ENCODE results near the gene SNX4.

The SNX4 gene

DNA sequence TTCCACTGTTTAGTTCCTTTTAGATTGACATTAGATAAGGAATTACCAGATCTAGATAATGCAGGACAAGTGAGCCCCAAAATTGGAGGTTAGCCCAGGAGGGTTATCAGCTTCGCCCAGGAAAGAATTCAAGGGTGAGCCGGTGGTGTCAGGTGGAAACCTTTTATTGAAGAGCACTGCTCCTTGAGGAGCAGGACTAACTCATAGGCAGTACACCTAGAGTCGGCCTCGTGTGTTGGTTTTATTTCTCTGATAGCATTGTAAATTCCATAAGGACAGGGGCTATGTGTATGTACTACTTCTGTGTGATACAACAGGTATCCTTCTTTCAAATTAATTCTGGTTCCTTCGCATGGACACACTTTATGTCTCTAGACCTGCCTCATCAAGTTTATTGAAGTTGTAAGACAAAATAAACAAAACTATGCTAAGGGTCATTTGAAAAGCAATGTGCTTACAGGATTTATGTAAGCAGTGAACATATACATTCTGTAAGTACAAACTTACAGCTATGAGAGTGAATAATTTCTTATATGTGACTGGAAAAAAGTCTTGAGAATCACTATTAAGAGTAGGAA lies 57.2 kb downstream of the SNX4 start:
- no peak overlapping the region for H3K9ac ChIP-seq (ENCODE audit: low read depth, low read length)
- H3K4me3 ChIP-seq (ENCODE audit: low read depth, low read length) = no peak overlapping the region
- H3K27ac ChIP-seq (ENCODE audit: low read depth, low read length) = no peak overlapping the region
- H3K4me1 ChIP-seq (ENCODE audit: control insufficient read depth, insufficient read depth, low read length) = no peaks in the 10 kb centered on the region
- H3K9me3 ChIP-seq (ENCODE audit: control insufficient read depth, insufficient read depth, low read length) = no peaks in the 10 kb centered on the region
- H3K36me3 ChIP-seq (ENCODE audit: control insufficient read depth, insufficient read depth, low read length) = peaks cover 20% of the 10 kb centered on the region
- H3K27me3 ChIP-seq (ENCODE audit: control insufficient read depth, insufficient read depth, low read length) = no peaks in the 10 kb centered on the region

DNA sequence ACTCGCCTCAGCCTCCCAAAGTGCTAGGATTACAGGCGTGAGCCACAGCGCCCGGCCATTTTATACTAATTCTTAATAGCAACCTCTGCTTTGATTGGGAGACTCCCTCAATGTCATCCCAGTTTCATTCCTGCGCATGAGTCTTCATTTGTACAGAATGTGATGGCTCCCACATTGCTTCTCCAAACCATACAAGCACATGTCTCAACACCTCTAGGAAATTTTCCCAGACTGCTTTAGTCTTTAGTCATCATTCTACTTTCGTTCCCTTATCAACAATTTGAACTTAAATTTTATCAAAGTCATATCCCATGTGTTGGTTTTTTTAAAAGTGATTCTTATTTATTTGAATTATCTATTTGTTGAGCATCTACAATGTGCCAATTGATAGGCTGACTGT lies 58.1 kb downstream of the SNX4 start:
- peaks cover 22% of the 10 kb centered on the region for H3K36me3 ChIP-seq (ENCODE audit: control insufficient read depth, insufficient read depth, low read length)
- H3K9ac ChIP-seq (ENCODE audit: low read depth, low read length) = no peak overlapping the region
- no peak overlapping the region for H3K4me3 ChIP-seq (ENCODE audit: low read depth, low read length)
- H3K4me1 ChIP-seq (ENCODE audit: control insufficient read depth, insufficient read depth, low read length) = no peaks in the 10 kb centered on the region
- no peaks in the 10 kb centered on the region for H3K9me3 ChIP-seq (ENCODE audit: control insufficient read depth, insufficient read depth, low read length)
- no peaks in the 10 kb centered on the region for H3K27me3 ChIP-seq (ENCODE audit: control insufficient read depth, insufficient read depth, low read length)
- H3K27ac ChIP-seq (ENCODE audit: low read depth, low read length) = no peak overlapping the region

DNA sequence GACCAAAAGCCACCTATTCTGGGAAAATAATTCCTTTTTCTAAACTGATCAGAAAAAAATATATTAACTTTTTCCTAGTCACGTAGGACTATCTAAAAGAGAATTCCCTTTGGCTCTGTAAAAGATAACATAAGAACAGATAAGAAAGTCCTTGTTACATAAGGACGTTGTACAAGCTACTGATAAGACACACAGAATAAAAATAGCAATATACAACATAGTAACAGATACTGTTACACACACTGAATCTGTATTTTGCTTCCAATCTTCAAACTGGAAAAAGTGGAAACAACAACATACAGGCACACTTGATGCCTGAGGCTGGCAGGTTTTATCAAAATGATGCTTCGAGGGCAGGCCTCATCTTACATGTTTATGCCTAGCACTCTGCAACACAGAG lies 59.8 kb downstream of the SNX4 start:
- no peak overlapping the region for H3K9ac ChIP-seq (ENCODE audit: low read depth, low read length)
- no peaks in the 10 kb centered on the region for H3K4me1 ChIP-seq (ENCODE audit: control insufficient read depth, insufficient read depth, low read length)
- no peaks in the 10 kb centered on the region for H3K9me3 ChIP-seq (ENCODE audit: control insufficient read depth, insufficient read depth, low read length)
- no peak overlapping the region for H3K4me3 ChIP-seq (ENCODE audit: low read depth, low read length)
- no peak overlapping the region for H3K27ac ChIP-seq (ENCODE audit: low read depth, low read length)
- H3K36me3 ChIP-seq (ENCODE audit: control insufficient read depth, insufficient read depth, low read length) = peaks cover 36% of the 10 kb centered on the region
- no peaks in the 10 kb centered on the region for H3K27me3 ChIP-seq (ENCODE audit: control insufficient read depth, insufficient read depth, low read length)

DNA sequence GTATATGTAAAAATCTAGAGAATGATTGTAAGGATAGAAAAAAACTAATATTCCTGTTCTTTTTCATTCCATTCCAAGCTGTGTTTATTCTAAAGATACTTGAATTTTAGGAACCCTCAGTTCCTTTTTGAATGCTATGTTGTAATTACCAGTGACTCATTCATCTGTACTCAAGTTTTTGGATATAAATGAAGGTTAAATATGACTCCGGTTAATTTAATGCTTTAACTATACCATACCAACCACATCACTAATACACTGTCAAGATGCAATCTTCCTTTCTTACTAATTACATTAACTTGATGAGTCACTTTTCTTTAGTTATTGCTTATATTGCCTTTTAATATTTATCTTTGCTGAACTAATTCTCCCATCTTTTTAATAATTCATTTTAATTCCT lies 76.1 kb downstream of the SNX4 start:
- Histone ChIP-seq H3K27me3 (ENCODE audit: control insufficient read depth, insufficient read depth, low read length) (no peaks in the 10 kb centered on the region), H3K4me3 (ENCODE audit: low read depth, low read length) (no peak overlapping the region), H3K9ac (ENCODE audit: low read depth, low read length) (no peak overlapping the region), H3K9me3 (ENCODE audit: control insufficient read depth, insufficient read depth, low read length) (no peaks in the 10 kb centered on the region), H3K4me1 (ENCODE audit: control insufficient read depth, insufficient read depth, low read length) (no peaks in the 10 kb centered on the region), H3K36me3 (ENCODE audit: control insufficient read depth, insufficient read depth, low read length) (peaks cover 25% of the 10 kb centered on the region), H3K27ac (ENCODE audit: low read depth, low read length) (no peak overlapping the region)

DNA sequence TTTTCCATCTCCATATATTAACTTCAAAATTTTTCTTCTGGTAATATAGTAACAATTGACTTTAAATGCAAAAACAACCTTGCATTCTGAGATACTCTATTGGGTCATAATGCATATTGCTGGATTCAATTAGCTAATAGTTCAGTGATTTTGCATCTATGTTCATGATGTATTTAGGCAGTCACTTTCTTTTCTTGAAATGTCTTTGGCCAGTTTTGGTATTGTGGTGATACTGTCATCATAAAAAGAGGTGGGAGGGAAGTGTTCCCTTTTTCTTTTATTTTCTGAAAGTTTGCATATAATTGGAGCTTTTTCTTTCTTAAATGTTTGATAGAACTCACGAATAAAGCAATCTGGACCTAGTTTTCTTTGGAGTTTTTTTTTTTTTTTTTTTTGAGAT lies 77.5 kb downstream of the SNX4 start:
- 0 out of 2 replicates have a peak, but pooled peaks cover 1% of the 10 kb centered on the region for H3K4me1 ChIP-seq (ENCODE audit: control insufficient read depth, insufficient read depth, low read length)
- no peaks in the 10 kb centered on the region for H3K27me3 ChIP-seq (ENCODE audit: control insufficient read depth, insufficient read depth, low read length)
- H3K27ac ChIP-seq (ENCODE audit: low read depth, low read length) = no peak overlapping the region
- H3K4me3 ChIP-seq (ENCODE audit: low read depth, low read length) = no peak overlapping the region
- H3K9me3 ChIP-seq (ENCODE audit: control insufficient read depth, insufficient read depth, low read length) = no peaks in the 10 kb centered on the region
- peaks cover 15% of the 10 kb centered on the region for H3K36me3 ChIP-seq (ENCODE audit: control insufficient read depth, insufficient read depth, low read length)
- no peak overlapping the region for H3K9ac ChIP-seq (ENCODE audit: low read depth, low read length)

DNA sequence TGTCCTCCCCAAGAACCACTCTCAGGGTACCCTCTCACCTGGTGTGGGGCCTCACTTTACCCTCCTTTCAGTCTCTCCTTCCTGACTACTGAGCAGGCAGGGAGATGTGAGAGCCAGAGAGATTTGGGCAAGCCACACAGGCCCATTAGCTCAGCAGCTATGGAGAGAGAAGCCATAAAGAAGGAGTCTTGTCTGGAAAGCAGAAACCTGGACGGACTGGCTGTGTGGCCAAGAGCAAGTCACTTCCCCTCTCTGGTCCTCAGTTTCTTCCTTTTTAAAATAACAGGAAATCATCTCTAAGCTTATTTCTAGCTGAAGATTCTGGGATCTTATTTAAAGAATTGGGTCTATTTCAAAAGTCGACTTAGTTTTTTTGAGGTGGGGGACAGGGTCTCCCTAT lies 79.0 kb downstream of the SNX4 start:
- Histone ChIP-seq H3K27me3 (ENCODE audit: control insufficient read depth, insufficient read depth, low read length) (no peaks in the 10 kb centered on the region), H3K4me3 (ENCODE audit: low read depth, low read length) (no peak overlapping the region), H3K4me1 (ENCODE audit: control insufficient read depth, insufficient read depth, low read length) (peaks cover 7% of the 10 kb centered on the region; the same call in 1 of the 2 replicates), H3K27ac (ENCODE audit: low read depth, low read length) (no peak overlapping the region), H3K9me3 (ENCODE audit: control insufficient read depth, insufficient read depth, low read length) (no peaks in the 10 kb centered on the region), H3K9ac (ENCODE audit: low read depth, low read length) (no peak overlapping the region), H3K36me3 (ENCODE audit: control insufficient read depth, insufficient read depth, low read length) (no peaks in the 10 kb centered on the region)

DNA sequence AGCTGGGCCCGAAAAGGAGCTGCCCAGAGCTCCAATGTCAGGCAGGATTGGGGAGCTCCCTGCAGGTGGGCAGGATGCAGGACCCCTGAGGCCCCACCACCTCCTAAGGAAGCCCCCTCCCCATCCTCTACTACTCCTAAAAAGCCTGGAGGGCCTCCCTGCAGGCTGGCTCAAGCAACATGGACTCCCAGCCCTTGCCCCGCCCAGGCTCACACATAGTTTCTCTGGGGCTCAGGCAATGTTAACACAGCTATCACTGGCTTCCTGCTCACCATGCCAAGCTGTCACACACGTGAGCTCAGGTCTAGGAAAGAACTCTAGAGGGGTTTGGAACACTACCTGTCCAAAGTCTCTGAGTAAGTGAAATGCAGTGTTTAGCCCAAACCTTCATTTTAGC lies 79.4 kb downstream of the SNX4 start:
- Histone ChIP-seq H3K4me3 (ENCODE audit: low read depth, low read length) (no peak overlapping the region), H3K36me3 (ENCODE audit: control insufficient read depth, insufficient read depth, low read length) (no peaks in the 10 kb centered on the region), H3K9me3 (ENCODE audit: control insufficient read depth, insufficient read depth, low read length) (no peaks in the 10 kb centered on the region), H3K4me1 (ENCODE audit: control insufficient read depth, insufficient read depth, low read length) (peaks cover 7% of the 10 kb centered on the region; the same call in 1 of the 2 replicates), H3K27ac (ENCODE audit: low read depth, low read length) (no peak overlapping the region), H3K27me3 (ENCODE audit: control insufficient read depth, insufficient read depth, low read length) (no peaks in the 10 kb centered on the region), H3K9ac (ENCODE audit: low read depth, low read length) (no peak overlapping the region)

DNA sequence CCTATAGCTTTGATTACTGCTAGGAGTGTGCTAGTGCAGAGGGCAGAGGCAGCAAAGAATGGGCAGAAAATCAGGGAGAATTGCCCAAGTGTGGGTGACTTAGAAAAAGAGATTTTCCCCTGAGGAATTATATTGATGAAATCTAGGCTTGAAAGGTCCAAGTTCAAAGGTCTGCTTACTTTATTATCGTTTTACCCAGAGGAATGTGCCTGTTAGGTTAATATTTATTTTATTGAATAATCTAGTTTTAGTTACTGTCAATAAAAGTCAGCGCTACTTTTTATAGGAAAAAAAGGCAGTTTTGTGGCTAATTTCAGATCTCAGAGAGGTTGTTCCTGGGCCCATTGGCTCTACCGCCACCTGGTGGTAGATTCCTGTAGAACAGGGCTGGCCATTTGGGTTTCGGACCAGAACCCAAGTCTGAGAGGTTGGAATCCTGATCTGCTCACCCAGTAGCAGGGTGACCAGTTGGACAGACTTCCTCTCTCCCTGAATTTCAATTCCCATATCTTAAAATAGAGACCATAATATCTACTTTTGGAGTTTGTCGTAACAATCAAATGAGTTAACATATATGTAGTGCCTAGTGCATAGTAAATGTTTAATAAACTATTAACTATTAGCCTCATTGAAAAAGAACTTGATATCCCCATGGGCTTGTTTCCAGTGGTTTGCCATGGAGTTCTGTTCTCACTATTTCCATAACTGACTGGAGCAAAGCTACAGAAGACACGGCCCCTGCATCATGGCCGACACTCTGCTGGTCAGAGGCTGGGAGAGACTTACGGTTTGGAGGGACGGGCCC lies 82.2 kb downstream of the SNX4 start:
- Histone ChIP-seq H3K9ac (ENCODE audit: low read depth, low read length) (no peak overlapping the region), H3K4me1 (ENCODE audit: control insufficient read depth, insufficient read depth, low read length) (peaks cover 15% of the 10 kb centered on the region), H3K9me3 (ENCODE audit: control insufficient read depth, insufficient read depth, low read length) (no peaks in the 10 kb centered on the region), H3K27ac (ENCODE audit: low read depth, low read length) (no peak overlapping the region), H3K36me3 (ENCODE audit: control insufficient read depth, insufficient read depth, low read length) (no peaks in the 10 kb centered on the region), H3K27me3 (ENCODE audit: control insufficient read depth, insufficient read depth, low read length) (no peaks in the 10 kb centered on the region), H3K4me3 (ENCODE audit: low read depth, low read length) (no peak overlapping the region)

DNA sequence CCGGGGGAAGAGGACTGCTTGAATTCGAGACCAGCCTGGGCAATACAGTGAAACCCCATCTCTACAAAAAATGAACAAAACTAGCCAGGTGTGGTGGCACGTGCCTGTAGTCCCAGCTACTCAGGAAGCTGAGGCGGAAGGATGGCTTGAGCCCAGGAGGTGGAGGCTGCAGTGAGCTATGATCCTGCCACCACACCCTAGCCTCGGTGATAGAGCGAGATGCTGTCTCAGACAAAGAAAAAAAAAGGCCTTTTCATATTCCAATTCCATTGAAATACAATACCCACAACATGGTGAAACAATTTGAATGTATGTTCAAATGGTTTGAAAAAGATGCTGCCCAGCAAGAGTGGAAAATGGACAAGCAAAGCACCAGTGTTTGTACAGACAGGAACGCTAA lies 83.1 kb downstream of the SNX4 start:
- no peak overlapping the region for H3K9ac ChIP-seq (ENCODE audit: low read depth, low read length)
- no peaks in the 10 kb centered on the region for H3K9me3 ChIP-seq (ENCODE audit: control insufficient read depth, insufficient read depth, low read length)
- H3K27ac ChIP-seq (ENCODE audit: low read depth, low read length) = no peak overlapping the region
- H3K36me3 ChIP-seq (ENCODE audit: control insufficient read depth, insufficient read depth, low read length) = no peaks in the 10 kb centered on the region
- H3K4me3 ChIP-seq (ENCODE audit: low read depth, low read length) = no peak overlapping the region
- no peaks in the 10 kb centered on the region for H3K27me3 ChIP-seq (ENCODE audit: control insufficient read depth, insufficient read depth, low read length)
- H3K4me1 ChIP-seq (ENCODE audit: control insufficient read depth, insufficient read depth, low read length) = peaks cover 15% of the 10 kb centered on the region

DNA sequence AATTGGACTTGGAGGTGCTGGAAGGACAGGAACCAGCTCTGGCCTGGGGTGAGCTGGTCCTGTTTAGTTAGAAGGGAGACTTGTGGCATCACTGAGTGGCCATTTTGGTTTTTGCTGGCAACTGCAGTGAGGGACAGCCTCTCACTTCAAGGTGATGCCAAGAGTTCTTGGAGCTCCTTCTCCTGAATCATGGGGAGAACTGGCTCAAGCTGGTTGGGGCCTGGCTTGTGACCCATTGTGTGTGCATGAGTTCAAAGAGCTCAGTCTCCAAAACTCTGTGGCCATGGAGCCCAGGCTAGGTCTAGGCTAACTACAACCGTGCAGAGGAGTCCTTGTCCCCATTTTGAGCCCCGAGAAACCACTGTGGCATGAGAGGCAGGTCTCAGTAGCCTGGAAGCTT lies 84.8 kb downstream of the SNX4 start:
- H3K27me3 ChIP-seq (ENCODE audit: control insufficient read depth, insufficient read depth, low read length) = no peaks in the 10 kb centered on the region
- H3K4me1 ChIP-seq (ENCODE audit: control insufficient read depth, insufficient read depth, low read length) = peaks cover 15% of the 10 kb centered on the region
- H3K27ac ChIP-seq (ENCODE audit: low read depth, low read length) = no peak overlapping the region
- no peak overlapping the region for H3K4me3 ChIP-seq (ENCODE audit: low read depth, low read length)
- H3K9ac ChIP-seq (ENCODE audit: low read depth, low read length) = no peak overlapping the region
- no peaks in the 10 kb centered on the region for H3K9me3 ChIP-seq (ENCODE audit: control insufficient read depth, insufficient read depth, low read length)
- no peaks in the 10 kb centered on the region for H3K36me3 ChIP-seq (ENCODE audit: control insufficient read depth, insufficient read depth, low read length)

DNA sequence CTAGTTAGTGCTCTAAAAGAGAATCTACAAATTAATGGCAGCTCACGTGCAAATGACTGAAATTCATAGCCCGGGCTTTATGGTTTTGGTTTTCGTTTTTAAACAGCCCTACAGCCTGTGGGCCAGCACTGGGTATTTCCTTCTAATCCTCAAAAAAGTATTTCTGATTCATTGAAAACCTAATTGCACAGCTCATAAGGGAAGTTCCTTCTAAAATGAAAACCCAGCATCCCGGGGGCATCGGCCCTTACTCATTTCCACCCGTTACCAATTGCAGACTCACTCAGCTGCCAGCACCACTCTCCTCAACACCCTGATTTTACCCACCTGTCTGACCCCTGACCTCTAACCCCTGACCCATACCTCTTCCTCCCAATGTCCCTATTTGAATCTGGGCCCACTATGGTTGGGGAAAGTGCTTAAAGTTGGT lies 85.4 kb downstream of the SNX4 start:
- no peak overlapping the region for H3K9ac ChIP-seq (ENCODE audit: low read depth, low read length)
- no peak overlapping the region for H3K27ac ChIP-seq (ENCODE audit: low read depth, low read length)
- peaks cover 15% of the 10 kb centered on the region for H3K4me1 ChIP-seq (ENCODE audit: control insufficient read depth, insufficient read depth, low read length)
- H3K9me3 ChIP-seq (ENCODE audit: control insufficient read depth, insufficient read depth, low read length) = no peaks in the 10 kb centered on the region
- H3K27me3 ChIP-seq (ENCODE audit: control insufficient read depth, insufficient read depth, low read length) = no peaks in the 10 kb centered on the region
- H3K36me3 ChIP-seq (ENCODE audit: control insufficient read depth, insufficient read depth, low read length) = no peaks in the 10 kb centered on the region
- no peak overlapping the region for H3K4me3 ChIP-seq (ENCODE audit: low read depth, low read length)

Measured in HUES48 (cell line).